NCI-H2107 treated with DMSO at 0.1 percent for 48 hours (cell line): ENCODE results near the gene RAB28.
A peak's percentile ranks its signal among the peaks of the same experiment; 100 is the strongest.

Experiments used
- DNase-seq: peaks from one replicate; lab custom pipeline; 2025; ENCODE audit not compliant: unreplicated experiment; lab: John Stamatoyannopoulos, UW

Gene RAB28

DNA sequence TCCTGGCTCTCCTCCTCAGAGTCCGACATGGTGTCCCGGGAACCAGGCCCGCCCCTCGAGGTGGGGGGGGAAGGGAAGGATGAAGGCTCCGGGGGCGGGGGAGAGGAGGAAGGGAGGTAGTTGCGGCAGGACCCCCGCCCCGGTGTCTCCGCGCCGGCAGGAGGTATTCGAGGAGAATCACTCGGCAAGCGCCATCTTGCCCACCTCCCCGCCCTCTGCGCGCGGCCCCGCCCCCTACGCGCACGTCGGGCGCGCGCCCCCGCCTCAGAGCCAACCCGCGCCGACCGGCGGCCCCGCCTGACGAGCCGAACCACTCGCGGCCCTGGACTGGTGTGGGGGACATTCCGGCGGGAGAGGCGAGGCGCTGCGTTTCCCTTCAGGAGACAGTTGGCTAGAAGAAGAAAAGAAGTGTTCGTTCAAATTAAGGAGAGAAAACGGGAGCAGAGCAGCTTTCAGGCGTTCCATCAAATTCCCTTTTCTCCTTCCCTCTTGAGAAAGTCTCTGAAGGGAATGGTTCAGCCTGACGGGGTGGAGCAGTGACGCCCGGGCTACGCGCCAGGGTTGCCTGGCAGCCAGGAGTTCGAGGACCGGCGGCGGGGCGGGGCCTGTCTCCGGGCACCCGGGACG lies at the start of gene RAB28:
RAB28 (minus strand) TSS at position 219 of the 627 bp plus-strand sequence.
- peak; percentile 39 for DNase-seq

DNA sequence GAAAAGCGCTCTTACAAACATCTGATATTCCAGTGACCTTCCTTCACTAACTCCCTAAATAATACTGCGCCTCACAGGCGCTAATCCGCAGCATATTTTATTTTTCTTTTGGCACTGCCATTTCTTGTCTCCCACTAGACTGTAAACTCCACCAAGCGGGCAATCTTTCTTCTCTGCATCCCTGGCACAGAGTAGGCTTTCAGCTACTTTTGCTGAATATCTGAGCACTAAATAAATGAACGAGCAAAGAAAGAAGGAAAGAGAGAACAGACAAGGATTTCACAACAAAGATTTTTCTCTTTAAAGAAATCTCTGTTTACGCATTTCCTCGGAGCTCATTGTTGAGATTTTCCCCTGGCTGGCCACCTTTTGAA lies 47.5 kb upstream of the RAB28 start:
- DNase-seq = no peak

- DNase-seq = no peak
Observed at GRCh38 chr4:13530823-13531624, 46.9 kb upstream of the RAB28 start.

GRCh38 chr4:13529128-13529919 lies 45.2 kb upstream of the RAB28 start:
- DNase-seq = no peak

GRCh38 chr4:13528821-13529127 lies 44.6 kb upstream of the RAB28 start:
- DNase-seq = no peak

GRCh38 chr4:13527981-13528820 lies 44.1 kb upstream of the RAB28 start:
- DNase-seq = no peak

GRCh38 chr4:13527192-13527980 lies 43.2 kb upstream of the RAB28 start:
- no peak for DNase-seq

DNA sequence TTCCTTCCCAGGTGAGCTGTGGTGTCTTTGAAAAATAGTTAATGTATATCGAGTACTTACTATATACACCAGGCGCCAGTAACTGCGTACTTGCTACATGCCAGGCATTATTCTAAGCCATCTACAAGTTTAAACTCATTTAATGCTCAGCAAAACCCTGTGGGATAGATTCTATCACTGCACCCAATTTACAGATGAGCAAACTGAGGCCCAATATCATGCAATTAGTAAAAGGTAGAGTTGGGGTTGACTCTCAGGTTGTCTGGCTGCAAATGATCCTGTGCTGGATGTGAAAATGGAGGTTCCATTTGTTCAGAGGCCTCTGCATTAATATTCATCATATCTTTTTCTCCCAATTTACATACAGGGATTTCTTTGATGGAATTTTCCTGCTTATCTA lies 42.5 kb upstream of the RAB28 start:
- no peak for DNase-seq

DNA sequence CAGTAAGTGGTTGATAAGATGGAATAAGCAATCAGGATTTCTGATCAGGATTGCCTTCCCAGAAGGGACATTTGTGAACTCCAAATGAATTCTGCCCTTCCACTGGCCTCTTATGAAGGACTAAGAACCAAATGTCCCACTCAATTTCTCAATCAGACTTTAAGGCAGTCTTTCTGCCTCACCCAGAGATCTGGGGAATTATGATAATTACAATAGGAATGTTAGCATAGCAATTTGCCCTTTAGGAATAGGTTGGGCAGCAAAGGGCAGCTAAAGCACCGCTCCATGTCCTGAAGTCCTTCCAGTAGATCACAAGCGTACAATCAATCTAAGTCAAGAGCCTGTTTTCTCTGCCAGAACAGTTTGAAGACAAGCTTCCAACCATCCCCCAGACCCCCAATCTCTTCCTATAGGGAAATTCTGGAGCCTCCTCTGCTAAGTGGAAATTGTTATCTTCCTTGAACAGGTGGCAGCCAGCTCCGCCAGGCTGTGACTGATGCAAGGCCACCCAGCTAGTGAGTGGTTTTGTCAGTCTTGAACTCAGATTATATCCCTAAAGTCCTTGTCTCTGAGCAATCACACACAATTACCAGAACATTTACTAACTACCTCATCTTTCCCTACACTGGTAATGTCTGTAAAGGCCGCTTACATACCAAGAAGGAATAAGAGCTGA lies 41.6 kb upstream of the RAB28 start:
- no peak for DNase-seq

- DNase-seq = no peak
Observed at GRCh38 chr4:13524504-13525243, 40.5 kb upstream of the RAB28 start.

- no peak for DNase-seq
Observed at GRCh38 chr4:13523591-13524503, 39.7 kb upstream of the RAB28 start.

- DNase-seq = no peak
Observed at GRCh38 chr4:13523105-13523477, 39.0 kb upstream of the RAB28 start.

DNA sequence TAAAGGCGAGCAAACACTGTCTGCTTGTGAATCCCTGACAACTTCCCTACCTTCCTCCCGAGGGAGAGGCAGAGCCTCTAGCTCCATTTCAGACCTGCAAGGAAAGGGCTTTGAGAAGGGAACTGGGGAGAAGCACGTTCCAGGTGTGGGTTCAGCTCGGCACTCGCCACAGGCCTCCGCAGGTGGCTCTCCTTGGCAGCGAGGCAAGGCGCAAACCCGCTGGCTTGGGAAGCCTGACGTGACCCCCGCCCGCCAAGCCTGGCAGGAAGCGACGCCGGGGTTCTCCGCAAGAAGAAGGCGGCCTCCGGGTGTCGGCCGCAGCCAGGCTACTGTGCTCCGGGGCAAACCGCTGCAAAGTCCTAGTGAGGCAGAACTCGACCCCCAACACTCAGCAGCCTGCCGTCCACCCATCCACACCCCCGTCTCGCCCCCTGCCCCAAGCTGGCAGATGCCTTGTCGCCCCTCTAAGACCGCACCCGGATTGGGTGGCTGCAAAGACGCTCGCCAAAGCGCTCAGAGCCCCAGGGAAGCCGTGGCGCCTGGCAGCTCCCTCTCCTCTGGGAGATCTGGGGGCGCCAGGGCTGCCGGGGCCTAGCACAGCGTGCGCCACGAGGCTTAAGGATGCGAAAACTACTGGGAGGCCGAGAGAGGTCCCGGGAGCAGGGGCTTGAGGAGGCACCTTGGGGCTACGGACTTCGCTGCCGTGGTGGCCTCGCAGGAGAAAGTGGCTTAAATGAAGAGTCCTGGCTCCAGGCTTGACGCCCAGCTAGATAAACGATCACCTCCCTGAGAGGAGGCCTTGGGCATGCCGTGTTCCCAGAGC lies 38.4 kb upstream of the RAB28 start:
- DNase-seq = no peak

GRCh38 chr4:13521047-13521446 lies 36.9 kb upstream of the RAB28 start:
- no peak for DNase-seq

DNA sequence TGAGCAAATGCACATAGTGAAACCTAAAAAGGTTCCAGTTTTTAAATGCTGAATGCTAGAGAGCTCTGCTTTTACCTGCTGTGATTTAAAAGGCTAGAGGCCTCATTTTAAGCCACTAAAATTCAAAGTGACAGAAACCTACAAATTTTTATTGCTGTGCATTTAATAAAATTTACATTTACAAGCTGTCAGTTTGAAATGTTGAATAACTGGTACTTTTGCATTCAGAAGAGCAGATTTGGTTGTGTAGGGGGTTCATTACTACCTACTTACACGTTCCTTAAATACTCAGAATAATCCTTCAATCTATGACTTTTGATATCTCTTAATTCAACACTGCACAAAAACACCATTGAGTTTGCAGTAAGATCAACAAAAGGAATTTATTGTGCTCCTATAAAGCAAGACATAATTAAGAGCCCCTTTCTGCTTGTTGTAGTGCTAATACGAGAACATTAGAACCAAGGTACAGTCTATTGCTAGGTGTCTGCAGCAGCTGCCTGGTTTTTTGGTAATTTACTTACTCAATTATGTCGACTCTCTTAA lies 32.2 kb upstream of the RAB28 start:
- DNase-seq = no peak

DNA sequence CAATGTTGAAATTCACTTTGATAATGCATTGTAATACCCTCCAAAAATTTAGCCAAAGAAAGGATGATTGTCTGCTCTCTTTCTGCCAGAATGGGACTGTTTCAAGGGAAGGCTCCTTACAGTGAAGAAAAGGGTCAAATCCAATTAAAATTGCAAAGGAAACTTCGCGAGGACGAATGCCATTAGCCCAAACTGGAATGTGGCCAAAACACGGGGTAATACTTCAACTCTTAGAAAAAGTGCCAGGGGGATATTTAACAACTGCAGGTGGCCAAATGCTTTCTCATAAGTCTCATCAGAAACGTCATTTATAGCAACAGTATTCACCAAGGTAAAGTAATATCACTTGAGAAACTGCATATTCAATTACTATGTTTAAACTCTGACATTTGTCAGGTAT lies 31.1 kb upstream of the RAB28 start:
- no peak for DNase-seq

DNA sequence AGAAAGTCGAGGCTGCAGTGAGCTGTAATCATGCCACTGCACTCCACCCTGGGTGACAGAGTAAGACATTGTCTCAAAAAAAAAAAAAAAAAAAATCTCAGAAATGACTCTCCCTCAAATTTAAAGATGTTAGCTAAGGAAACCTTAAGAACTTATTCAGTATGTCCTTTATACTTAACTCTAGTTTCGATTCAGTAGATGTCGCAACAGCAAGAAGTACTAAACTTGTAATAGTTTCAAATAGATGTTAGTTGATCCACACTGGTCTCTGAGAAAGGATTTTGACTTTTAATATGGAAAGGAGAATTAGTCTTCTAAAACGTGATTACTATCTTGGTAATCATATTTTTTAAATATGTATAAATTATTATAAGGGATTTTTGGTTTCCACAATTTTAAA lies 30.6 kb upstream of the RAB28 start:
- no peak for DNase-seq
